CD4-positive, alpha-beta T cell treated with Interleukin-17A for 4 hours (primary cell): ENCODE data around the gene LHX4.

ENCODE experiments used
- DNase-seq: peaks from one replicate; pipeline ENCODE4 v3.0.0-alpha.2; 2020; ENCODE audit warnings: mixed read lengths

The LHX4 gene

DNA sequence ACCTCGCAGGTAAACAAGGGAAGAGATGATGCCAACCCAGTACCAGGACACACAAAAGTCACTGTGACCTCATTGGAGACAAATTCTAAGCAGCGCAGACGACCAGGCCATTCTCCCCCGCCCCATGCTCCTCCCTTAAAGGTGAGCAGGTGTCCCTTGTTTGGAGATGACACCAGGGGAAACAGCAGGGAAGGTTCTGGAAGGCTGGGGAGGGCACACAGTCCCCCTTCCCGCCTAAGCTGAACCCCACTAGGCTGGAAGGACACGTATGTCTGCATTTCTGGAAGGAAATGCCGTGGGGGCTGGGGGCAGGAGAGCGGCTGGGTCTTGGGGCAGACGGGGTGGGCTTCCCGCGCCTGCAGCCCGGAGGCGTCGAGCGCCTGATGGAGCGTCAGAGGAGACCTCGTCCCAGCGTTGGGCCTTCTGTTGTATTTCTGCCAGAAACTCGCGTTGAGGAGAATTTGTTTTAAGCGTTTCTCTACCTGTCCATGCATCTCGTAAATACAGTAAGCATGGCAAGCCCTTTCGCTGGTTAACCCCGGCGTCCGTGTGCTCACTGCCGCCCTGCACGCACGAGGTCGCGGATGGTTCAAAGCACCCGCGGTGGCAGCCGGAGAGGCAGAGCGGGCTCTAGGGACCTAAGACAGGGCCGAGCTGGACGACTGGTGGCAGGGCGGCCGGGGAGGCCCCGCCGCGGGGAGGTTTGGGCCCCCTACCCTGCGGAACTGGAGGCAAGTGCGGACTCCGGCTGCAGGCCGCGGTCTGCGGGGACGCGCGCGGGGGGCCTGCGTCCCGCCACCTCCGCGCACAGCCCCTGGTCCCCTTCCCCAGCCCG is 1.2 kb upstream of the LHX4 start:
- peak; percentile 15 for DNase-seq

- DNase-seq = no peak
Measured at GRCh38 chr1:180230416-180230790, 339 bp downstream of the LHX4 start.

DNA sequence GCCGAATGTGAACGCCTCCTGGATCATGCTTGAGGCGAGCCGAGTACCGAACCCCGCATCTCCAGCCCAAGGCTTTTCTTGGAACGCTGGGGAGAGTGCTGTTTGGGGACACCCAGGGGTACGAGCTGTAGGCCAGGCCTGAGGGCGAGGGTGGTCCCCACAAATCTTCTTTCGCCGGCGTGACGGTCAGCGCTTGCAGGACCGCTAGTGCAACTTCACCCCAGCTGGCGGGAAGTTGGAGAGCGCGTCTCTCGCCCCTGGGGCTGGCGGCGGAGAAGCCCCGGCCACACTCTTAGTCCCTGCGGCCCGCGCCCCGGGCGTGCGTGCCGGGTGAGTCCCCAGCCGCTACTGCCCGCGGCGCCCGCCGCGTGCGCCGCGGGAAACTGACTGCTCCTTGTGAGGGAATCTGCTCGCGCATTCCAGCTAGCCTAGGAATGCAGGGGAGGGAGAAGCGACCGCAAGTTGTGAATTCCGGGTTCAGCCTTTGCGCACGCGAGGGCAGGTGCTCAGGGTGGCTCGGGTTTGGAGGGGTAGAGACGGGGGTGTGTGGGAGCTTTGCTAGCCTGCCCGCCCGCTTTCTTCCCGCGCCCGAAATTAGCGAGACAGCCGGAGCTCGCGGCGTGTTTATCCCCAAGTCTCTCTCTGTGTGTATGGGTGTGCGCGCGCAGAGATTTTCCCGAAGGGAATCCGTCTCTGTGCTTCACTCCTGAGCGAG is 884 bp downstream of the LHX4 start:
- DNase-seq = no peak

- peak; percentile 19 for DNase-seq
Measured at GRCh38 chr1:180231506-180231921, 1.4 kb downstream of the LHX4 start.

DNA sequence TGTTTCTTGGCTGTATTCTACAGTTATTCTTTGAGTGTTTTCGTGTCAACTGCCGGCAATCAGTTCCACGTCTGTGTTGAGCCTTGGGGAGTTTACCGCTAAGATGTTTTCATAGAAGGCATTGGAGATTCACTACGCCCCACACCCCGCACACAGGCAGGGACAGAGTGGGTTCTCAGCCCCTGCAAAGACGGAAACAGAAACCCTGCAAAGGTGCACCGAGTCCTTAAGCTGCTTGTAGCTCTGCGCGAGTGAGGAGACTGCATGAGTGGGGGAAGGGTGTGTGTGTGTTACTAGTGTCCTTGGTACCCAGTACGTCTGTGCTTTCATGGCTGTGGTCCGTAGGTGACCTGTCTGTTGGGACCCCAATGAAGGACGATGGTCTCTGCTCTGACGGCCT is 1.9 kb downstream of the LHX4 start:
- no peak for DNase-seq

GRCh38 chr1:180232521-180233043 is 2.5 kb downstream of the LHX4 start:
- no peak for DNase-seq

GRCh38 chr1:180233191-180234011 is 3.3 kb downstream of the LHX4 start:
- no peak for DNase-seq

DNA sequence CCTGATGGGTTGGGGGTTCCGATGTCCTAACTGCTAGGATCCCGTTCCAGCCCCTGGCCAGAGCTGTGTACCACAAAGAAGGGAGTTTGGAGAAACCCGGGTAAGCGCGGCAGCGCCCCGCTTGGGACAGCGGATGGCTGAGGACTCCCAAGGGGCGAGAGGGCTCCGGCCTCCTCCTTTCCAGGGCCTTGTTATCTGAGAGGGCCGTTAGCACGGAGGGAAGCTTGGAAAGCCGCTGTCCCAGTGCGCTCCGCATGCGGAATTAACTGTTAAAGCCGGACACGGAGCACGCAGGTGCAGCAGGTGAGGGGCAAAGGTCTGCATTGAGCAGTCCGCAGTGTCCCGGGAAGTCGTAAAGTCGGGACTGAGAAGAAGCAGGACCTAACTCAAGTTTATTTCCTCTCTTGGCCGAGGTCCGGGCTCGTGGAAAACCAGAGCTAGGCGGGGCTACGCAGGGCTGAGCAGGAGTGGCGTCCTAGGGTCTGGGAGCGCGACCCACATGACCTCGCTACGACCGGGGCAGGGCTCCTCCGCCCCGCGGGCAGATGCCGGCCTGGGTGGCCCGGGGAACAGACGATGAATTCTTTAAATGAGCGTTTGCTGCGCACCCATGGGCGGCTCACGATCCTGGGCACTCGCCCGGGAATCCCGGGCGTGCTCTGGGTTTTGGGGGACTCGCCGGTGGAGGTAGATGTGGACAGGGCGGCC is 4.5 kb downstream of the LHX4 start:
- DNase-seq = no peak

GRCh38 chr1:180235077-180235501 is 5.0 kb downstream of the LHX4 start:
- DNase-seq = no peak

GRCh38 chr1:180235502-180236239 is 5.6 kb downstream of the LHX4 start:
- no peak for DNase-seq

GRCh38 chr1:180236698-180237509 is 6.8 kb downstream of the LHX4 start:
- no peak for DNase-seq

- DNase-seq = no peak
Measured at GRCh38 chr1:180237869-180238476, 7.9 kb downstream of the LHX4 start.

DNA sequence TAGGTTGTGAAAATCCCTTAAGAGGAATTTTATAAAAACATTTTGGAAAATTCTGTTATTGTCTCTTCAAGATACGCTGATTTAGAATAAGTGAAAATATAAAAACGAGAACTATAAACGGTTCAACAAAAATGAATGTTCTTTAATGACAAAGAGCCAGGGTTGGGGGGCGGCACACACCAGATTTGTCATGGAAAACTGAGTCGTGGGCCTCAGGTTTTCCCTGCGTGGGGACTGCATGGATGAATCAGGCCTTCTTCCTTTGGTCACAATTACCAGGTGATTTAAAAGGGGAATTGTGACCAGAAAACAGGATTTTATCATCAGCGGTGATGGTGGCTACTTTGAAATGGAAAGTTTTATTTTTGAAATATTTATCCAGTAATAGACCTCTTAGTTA is 8.6 kb downstream of the LHX4 start:
- DNase-seq = no peak

- no peak for DNase-seq
Measured at GRCh38 chr1:180239145-180240096, 9.4 kb downstream of the LHX4 start.

- DNase-seq = no peak
Measured at GRCh38 chr1:180241716-180242544, 11.9 kb downstream of the LHX4 start.

GRCh38 chr1:180243517-180244221 is 13.6 kb downstream of the LHX4 start:
- no peak for DNase-seq

DNA sequence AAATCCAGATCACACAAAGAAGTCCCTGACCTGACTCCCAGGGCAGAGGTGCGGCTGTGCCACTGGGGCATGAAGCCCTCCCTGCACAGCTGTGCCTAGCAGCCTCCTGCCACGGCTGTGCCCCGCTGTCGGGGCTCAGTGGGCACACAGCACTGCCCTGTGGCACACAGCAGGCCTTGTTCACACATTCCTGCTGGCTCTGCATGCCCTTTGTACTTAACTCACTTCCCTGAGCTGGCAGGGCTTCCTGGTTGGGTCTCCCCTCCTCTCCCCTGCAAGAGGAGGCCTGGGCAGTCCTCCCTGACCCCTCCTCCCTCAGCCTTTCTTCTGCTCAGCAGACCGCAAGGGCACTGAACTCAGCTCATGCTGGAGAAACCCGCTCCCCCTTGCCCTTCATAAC is 14.8 kb downstream of the LHX4 start:
- no peak for DNase-seq

- peak; percentile 0 for DNase-seq
Measured at GRCh38 chr1:180246579-180246978, 16.5 kb downstream of the LHX4 start.
